Smooth muscle cell (in vitro differentiated cells): ENCODE results near the gene USP49. TPM values are rescaled to one million over a fixed set of nuclear protein-coding genes. Genes with fewer than 3 reads are reported as not detected.

Source experiments
- DNase-seq: peaks from one replicate; lab custom pipeline; 2025; ENCODE audit not compliant: unreplicated experiment; lab: John Stamatoyannopoulos, UW
- H2AFZ ChIP-seq: fragments of 200-600 bp; sonication (generic); 2 replicates; pipeline ENCODE4 v1.6.0; 2016; ENCODE audit warnings: antibody characterized with exemption, low read depth, mild to moderate bottlenecking
- H3F3A ChIP-seq: fragments of 200-600 bp; sonication (generic); 2 replicates; pipeline ENCODE4 v1.6.0; 2017; ENCODE audit warnings: antibody characterized with exemption, low read depth
- H3K27ac ChIP-seq: fragments of 200-600 bp; sonication (generic); 2 replicates; pipeline ENCODE4 v1.5.1; 2016; ENCODE audit warnings: low read depth, mild to moderate bottlenecking
- H3K27me3 ChIP-seq: fragments of 200-600 bp; sonication (generic); 2 replicates; pipeline ENCODE4 v1.6.1; 2016; ENCODE audit warnings: low read depth, mild to moderate bottlenecking
- H3K36me3 ChIP-seq: fragments of 200-600 bp; sonication (generic); 2 replicates; pipeline ENCODE4 v1.5.1; 2016; ENCODE audit warnings: low read depth
- H3K4me1 ChIP-seq: fragments of 200-600 bp; sonication (generic); 2 replicates; pipeline ENCODE4 v1.5.1; 2016; ENCODE audit warnings: low read depth
- H3K4me2 ChIP-seq: fragments of 200-600 bp; sonication (generic); 2 replicates; pipeline ENCODE4 v1.6.0; 2016; ENCODE audit warnings: mild to moderate bottlenecking
- H3K4me3 ChIP-seq: fragments of 200-600 bp; sonication (generic); 2 replicates; pipeline ENCODE4 v1.5.1; 2016; ENCODE audit warnings: mild to moderate bottlenecking
- H3K79me2 ChIP-seq: fragments of 200-600 bp; sonication (generic); 2 replicates; pipeline ENCODE4 v1.6.0; 2016; ENCODE audit warnings: low read depth, mild to moderate bottlenecking
- H3K9ac ChIP-seq: fragments of 200-600 bp; sonication (generic); 2 replicates; pipeline ENCODE4 v1.6.0; 2016; ENCODE audit warnings: low read depth
- H3K9me3 ChIP-seq: fragments of 200-600 bp; sonication (generic); replicated peaks from 2 replicates; pipeline ENCODE4 v1.5.1; 2016; ENCODE audit warnings: low read depth
- H4K20me1 ChIP-seq: fragments of 200-600 bp; sonication (generic); 2 replicates; pipeline ENCODE4 v1.6.0; 2016; ENCODE audit warnings: low read depth
- WGBS: methylation state at CpG from one replicate; pipeline ENCODE4 v1.1.7; 2016; ENCODE audit warnings: low lambda C conversion rate; 5-methylcytosine and 5-hydroxymethylcytosine counted together
- polyA plus RNA-seq: library from polyadenylated mRNA; unstranded; fragments of >200 nt; fragmentation: Nextera tagmentation; extraction: Ambion mirVana; gene quantifications from 2 replicates; pipeline ENCODE4 v1.2.1, GENCODE V29; 2016
- total RNA-seq: library from RNA; depleted of rRNA; stranded (reverse); fragments of >200 nt; gene quantifications from 2 replicates; pipeline ENCODE4 v1.2.3, GENCODE V29; 2014
- TF ChIP-seq, protein P1 (sequence below): fragments of 200-600 bp; sonication (generic); IDR thresholded peaks from 2 replicates; pipeline ENCODE4 v1.5.1; 2017; ENCODE audit warnings: borderline replicate concordance, mild to moderate bottlenecking, antibody characterized with exemption; ENCODE audit not compliant: insufficient read depth, poor library complexity, severe bottlenecking

USP49 gene
- total and polyA plus RNA-seq, 2 experiments from 2014 or later, result 1.9 to 5.2 TPM

DNA sequence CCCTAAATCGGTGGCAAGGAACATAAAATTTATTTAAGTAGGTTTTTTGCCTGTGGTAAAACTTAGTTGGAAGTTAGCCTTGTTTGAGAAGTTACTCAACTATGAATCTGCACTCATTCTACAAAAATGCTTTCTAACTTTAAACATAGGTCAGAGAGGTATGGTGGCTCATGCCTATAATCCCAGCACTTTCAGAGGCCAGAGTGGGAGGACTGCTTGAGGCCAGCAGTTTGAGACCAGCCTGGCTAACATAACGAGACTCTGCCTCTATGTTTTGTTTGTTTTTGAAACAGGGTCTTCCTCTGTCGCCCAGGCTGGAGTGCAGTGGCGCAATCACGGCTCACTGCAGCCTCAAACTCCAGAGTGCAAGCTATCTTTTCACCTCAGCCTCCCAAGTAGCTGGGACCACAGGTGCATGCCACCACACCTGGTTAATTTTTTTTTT is 16.2 kb downstream of the USP49 start:
- Histone ChIP-seq H3K4me1 (peaks cover 6% of the 10 kb centered on the region), H3F3A (no peaks in the 10 kb centered on the region), H4K20me1 (no peaks in the 10 kb centered on the region), H3K36me3 (no peaks in the 10 kb centered on the region), H3K79me2 (no peaks in the 10 kb centered on the region), H3K4me2 (no peak overlapping the region), H2AFZ (no peak overlapping the region), H3K27me3 (no peaks in the 10 kb centered on the region), H3K9ac (no peak overlapping the region), H3K27ac (peak overlapping the region; percentile 12), H3K4me3 (no peak overlapping the region), H3K9me3 (no peaks in the 10 kb centered on the region)
- DNase-seq, result no peak
- TF ChIP-seq, protein P1, sequence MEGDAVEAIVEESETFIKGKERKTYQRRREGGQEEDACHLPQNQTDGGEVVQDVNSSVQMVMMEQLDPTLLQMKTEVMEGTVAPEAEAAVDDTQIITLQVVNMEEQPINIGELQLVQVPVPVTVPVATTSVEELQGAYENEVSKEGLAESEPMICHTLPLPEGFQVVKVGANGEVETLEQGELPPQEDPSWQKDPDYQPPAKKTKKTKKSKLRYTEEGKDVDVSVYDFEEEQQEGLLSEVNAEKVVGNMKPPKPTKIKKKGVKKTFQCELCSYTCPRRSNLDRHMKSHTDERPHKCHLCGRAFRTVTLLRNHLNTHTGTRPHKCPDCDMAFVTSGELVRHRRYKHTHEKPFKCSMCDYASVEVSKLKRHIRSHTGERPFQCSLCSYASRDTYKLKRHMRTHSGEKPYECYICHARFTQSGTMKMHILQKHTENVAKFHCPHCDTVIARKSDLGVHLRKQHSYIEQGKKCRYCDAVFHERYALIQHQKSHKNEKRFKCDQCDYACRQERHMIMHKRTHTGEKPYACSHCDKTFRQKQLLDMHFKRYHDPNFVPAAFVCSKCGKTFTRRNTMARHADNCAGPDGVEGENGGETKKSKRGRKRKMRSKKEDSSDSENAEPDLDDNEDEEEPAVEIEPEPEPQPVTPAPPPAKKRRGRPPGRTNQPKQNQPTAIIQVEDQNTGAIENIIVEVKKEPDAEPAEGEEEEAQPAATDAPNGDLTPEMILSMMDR, result no peak
- 70% methylated on average over 5 of the region's 5 CpGs for WGBS

DNA sequence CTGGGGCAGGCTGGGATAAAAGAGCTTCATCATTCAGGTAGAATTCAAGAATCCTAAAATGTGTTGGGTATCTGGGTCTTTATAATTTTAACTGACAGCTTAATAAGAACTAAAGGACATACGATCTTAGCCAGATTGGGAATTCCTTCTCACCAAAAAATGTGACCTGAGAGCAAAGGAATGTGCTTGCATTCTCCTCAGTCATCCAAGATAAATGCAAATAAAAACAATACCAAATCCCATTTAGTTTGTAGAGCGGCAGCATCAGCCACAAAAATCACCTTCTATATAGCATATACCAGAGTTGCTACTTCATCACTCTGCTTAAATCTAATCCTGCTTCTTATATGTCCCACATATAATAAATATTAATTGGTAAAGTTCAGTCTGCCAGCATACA is 16.9 kb downstream of the USP49 start:
- H3K27me3 ChIP-seq, result no peaks in the 10 kb centered on the region
- no peak for DNase-seq
- no peak overlapping the region for H3K9ac ChIP-seq
- H3K79me2 ChIP-seq, result no peaks in the 10 kb centered on the region
- TF ChIP-seq, protein P1, result no peak
- H3K9me3 ChIP-seq, result no peaks in the 10 kb centered on the region
- no peak overlapping the region for H3K4me3 ChIP-seq
- no peak overlapping the region for H3K4me2 ChIP-seq
- no peaks in the 10 kb centered on the region for H3F3A ChIP-seq
- H3K4me1 ChIP-seq, result peaks cover 11% of the 10 kb centered on the region
- H2AFZ ChIP-seq, result no peak overlapping the region
- peak overlapping the region; percentile 12 for H3K27ac ChIP-seq
- WGBS, result 63% methylated on average over 2 of the region's 2 CpGs
- H3K36me3 ChIP-seq, result no peaks in the 10 kb centered on the region
- H4K20me1 ChIP-seq, result no peaks in the 10 kb centered on the region

DNA sequence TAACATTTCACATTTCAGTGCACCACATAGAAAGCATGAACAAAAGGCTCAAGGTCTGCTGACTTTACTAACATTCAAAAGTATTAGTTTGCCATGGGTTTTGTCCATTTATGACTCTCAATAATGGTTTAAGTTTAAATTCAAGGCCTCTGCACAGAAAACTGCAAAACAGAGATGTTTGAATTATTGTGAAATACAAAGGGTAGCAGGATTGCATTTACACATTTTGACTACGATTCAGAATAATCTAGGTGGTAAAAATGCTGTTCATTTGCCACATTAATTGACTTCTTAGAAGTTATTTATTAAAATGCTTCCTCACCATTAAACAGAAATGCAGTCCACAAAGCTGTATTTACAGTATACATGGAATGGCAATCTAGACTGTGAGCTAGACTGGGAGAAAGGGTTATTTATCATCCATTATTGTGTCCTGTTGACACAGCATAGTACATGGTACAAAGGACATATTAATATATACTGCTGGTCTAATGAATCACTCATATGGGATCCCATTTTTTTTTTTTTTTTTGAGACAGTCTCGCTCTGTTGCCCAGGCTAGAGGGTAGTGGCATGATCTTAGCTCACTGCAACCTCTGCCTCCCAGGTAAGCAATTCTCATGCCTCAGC is 18.0 kb downstream of the USP49 start:
- no peaks in the 10 kb centered on the region for H3K36me3 ChIP-seq
- 100% methylated on average over 2 of the region's 2 CpGs for WGBS
- peaks cover 11% of the 10 kb centered on the region for H3K4me1 ChIP-seq
- H3K4me3 ChIP-seq, result no peak overlapping the region
- H3K27ac ChIP-seq, result no peak overlapping the region
- H3K79me2 ChIP-seq, result no peaks in the 10 kb centered on the region
- H2AFZ ChIP-seq, result no peak overlapping the region
- no peak overlapping the region for H3K9ac ChIP-seq
- H3K9me3 ChIP-seq, result no peaks in the 10 kb centered on the region
- no peaks in the 10 kb centered on the region for H3K27me3 ChIP-seq
- H3K4me2 ChIP-seq, result no peak overlapping the region
- H4K20me1 ChIP-seq, result no peaks in the 10 kb centered on the region
- H3F3A ChIP-seq, result no peaks in the 10 kb centered on the region
- DNase-seq, result no peak
- TF ChIP-seq, protein P1, result no peak

DNA sequence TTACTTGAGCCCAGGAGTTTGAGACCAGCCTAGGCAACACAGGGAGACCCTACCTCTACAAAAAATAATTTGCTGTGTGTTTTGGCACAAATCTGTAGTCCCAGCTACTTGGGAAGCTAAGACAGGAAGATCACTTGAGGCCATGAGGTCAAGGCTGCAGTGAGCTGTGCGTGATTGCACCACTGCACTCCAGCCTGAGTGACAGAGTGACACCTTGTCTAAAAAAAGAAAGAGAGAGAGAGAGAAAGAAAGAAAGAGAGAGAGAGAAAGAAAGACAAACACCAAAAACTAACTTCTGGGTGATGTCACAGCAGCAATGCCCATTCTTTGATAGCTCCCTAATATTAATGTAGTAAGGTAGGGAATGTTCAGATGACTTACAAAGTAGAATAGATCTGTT is 20.4 kb downstream of the USP49 start:
- no peaks in the 10 kb centered on the region for H3K9me3 ChIP-seq
- DNase-seq, result no peak
- WGBS, result 83% methylated on average over 1 of the region's 1 CpG

More for the DNA sequence above, 20.4 kb downstream of the USP49 start:
- Histone ChIP-seq H3K79me2 (no peaks in the 10 kb centered on the region), H3K4me2 (no peak overlapping the region), H2AFZ (no peak overlapping the region), H3F3A (no peaks in the 10 kb centered on the region), H3K27me3 (no peaks in the 10 kb centered on the region), H3K9ac (no peak overlapping the region), H3K4me1 (peaks cover 11% of the 10 kb centered on the region), H3K4me3 (no peak overlapping the region), H3K36me3 (no peaks in the 10 kb centered on the region), H3K27ac (no peak overlapping the region), H4K20me1 (no peaks in the 10 kb centered on the region)
- TF ChIP-seq, protein P1, result no peak
